Measurements from ENCODE around the gene KRT3. TPM values are rescaled to one million over a fixed set of nuclear protein-coding genes. Genes with fewer than 3 reads are reported as not detected.

Gene KRT3
- total and polyA plus RNA-seq, 2 donors (not counting 1 experiment from before 2014, with no cell fraction given): not detected

GRCh38 chr12:52813203-52813819 is 17.4 kb upstream of the KRT3 start:
- no peaks in the 10 kb centered on the region for H4K20me1 ChIP-seq (ENCODE audit: control insufficient read depth, insufficient read depth, low read length, poor library complexity, severe bottlenecking)
- ATAC-seq (ENCODE audit: low read depth): no peak
- H3K79me2 ChIP-seq (ENCODE audit: control insufficient read depth, insufficient read depth, low read length): no peaks in the 10 kb centered on the region
- no peak overlapping the region for H2AFZ ChIP-seq (ENCODE audit: insufficient read depth, low read depth, low read length, poor library complexity, severe bottlenecking)
- no peaks in the 10 kb centered on the region for H3K9me3 ChIP-seq (ENCODE audit: control extremely low read depth in 1 of 3, control insufficient read depth in 2 of 3, insufficient read depth in 1 of 3, low read length in 2 of 3)
- no peaks in the 10 kb centered on the region for H3K9me3 Mint-ChIP-seq (ENCODE audit: insufficient read depth)
- H3K4me3 Mint-ChIP-seq: no peak overlapping the region
- no peaks in the 10 kb centered on the region for H3K27me3 ChIP-seq (replicated peaks in 1 of 4; ENCODE audit: control extremely low read depth in 1 of 4, control insufficient read depth in 3 of 4, insufficient read depth in 4 of 4, low read length in 3 of 4)
- no peaks in the 10 kb centered on the region for H3K4me1 Mint-ChIP-seq
- intact Hi-C loops (cut with micrococcal nuclease): no loop called here
- ChIA-PET POLR2A (no interaction called here), CTCF (no interaction called here)
- 91% methylated on average over 6 of the region's 10 CpGs for WGBS (ENCODE audit: insufficient coverage)
- no peak overlapping the region for H3K4me3 ChIP-seq (ENCODE audit: control extremely low read depth in 1 of 5, extremely low read depth in 1 of 5, insufficient read depth in 1 of 5, low read depth in 2 of 5, low read length in 4 of 5)
- H3K27ac Mint-ChIP-seq: no peak overlapping the region
- no peaks in the 10 kb centered on the region for H3K36me3 ChIP-seq (replicated peaks in 1 of 2; ENCODE audit: control extremely low read depth in 1 of 2, control insufficient read depth in 1 of 2, extremely low read depth in 1 of 2, insufficient read depth in 2 of 2, low read length in 1 of 2)
- H3K9ac ChIP-seq (ENCODE audit: low read length): no peak overlapping the region
- no peaks in the 10 kb centered on the region for H3K4me1 ChIP-seq (ENCODE audit: control insufficient read depth in 2 of 2, insufficient read depth in 2 of 2, low read length in 2 of 2)
- DNase-seq: no peak
- no peak overlapping the region for H3K4me2 ChIP-seq (replicated peaks; ENCODE audit: low read depth, low read length, poor library complexity, severe bottlenecking)
- no peak for TF ChIP-seq EZH2 (IDR thresholded peaks at IDR 0.05; ENCODE audit: borderline replicate concordance, insufficient read depth, low read depth, low read length, poor library complexity, severe bottlenecking)
- no peak for TF ChIP-seq CTCF (IDR thresholded peaks at IDR 0.05)
- H3K27ac ChIP-seq (ENCODE audit: low read length in 2 of 2): no peak overlapping the region
- H3K27me3 Mint-ChIP-seq: peaks cover 23% of the 10 kb centered on the region

DNA sequence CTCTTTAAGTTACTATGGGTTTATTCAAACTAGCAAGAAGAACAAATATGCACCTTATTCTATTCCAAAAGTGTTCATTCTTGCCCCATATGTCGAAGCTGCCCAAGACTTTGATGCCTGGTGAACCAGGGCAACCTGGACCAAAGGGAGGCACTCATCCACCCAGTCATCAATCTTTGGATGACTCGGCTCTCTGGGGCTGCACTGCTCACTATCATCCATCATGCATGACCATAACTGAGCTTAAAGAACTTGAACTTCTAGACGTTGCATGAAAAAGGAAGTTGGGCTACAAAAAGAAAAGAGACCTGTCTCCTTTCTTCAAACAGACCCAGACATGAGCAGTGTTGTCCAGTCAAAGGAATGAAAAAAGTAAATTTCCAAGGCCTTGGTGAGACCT is 16.8 kb upstream of the KRT3 start:
- Histone ChIP-seq H3K79me2 (ENCODE audit: control insufficient read depth, insufficient read depth, low read length) (no peaks in the 10 kb centered on the region), H3K9ac (ENCODE audit: low read length) (no peak overlapping the region), H3K27me3 (replicated peaks in 1 of 4; ENCODE audit: control extremely low read depth in 1 of 4, control insufficient read depth in 3 of 4, insufficient read depth in 4 of 4, low read length in 3 of 4) (no peaks in the 10 kb centered on the region), H4K20me1 (ENCODE audit: control insufficient read depth, insufficient read depth, low read length, poor library complexity, severe bottlenecking) (no peaks in the 10 kb centered on the region), H3K4me2 (replicated peaks; ENCODE audit: low read depth, low read length, poor library complexity, severe bottlenecking) (no peak overlapping the region), H3K27ac (ENCODE audit: low read length in 2 of 2) (no peak overlapping the region), H3K4me3 (ENCODE audit: control extremely low read depth in 1 of 5, extremely low read depth in 1 of 5, insufficient read depth in 1 of 5, low read depth in 2 of 5, low read length in 4 of 5) (no peak overlapping the region), H3K36me3 (replicated peaks in 1 of 2; ENCODE audit: control extremely low read depth in 1 of 2, control insufficient read depth in 1 of 2, extremely low read depth in 1 of 2, insufficient read depth in 2 of 2, low read length in 1 of 2) (no peaks in the 10 kb centered on the region), H3K4me1 (ENCODE audit: control insufficient read depth in 2 of 2, insufficient read depth in 2 of 2, low read length in 2 of 2) (no peaks in the 10 kb centered on the region), H2AFZ (ENCODE audit: insufficient read depth, low read depth, low read length, poor library complexity, severe bottlenecking) (no peak overlapping the region), H3K9me3 (ENCODE audit: control extremely low read depth in 1 of 3, control insufficient read depth in 2 of 3, insufficient read depth in 1 of 3, low read length in 2 of 3) (no peaks in the 10 kb centered on the region)
- H3K4me3 Mint-ChIP-seq: no peak overlapping the region
- no peak overlapping the region for H3K27ac Mint-ChIP-seq
- H3K27me3 Mint-ChIP-seq: peaks cover 20% of the 10 kb centered on the region
- no peak for ATAC-seq (ENCODE audit: low read depth)
- no peaks in the 10 kb centered on the region for H3K4me1 Mint-ChIP-seq
- H3K9me3 Mint-ChIP-seq (ENCODE audit: insufficient read depth): no peaks in the 10 kb centered on the region
- no peak for TF ChIP-seq EZH2 (IDR thresholded peaks at IDR 0.05; ENCODE audit: borderline replicate concordance, insufficient read depth, low read depth, low read length, poor library complexity, severe bottlenecking)
- no peak for TF ChIP-seq CTCF (IDR thresholded peaks at IDR 0.05)
- CTCF ChIA-PET: no interaction called here
- intact Hi-C loops (cut with micrococcal nuclease): no loop called here
- 92% methylated on average over 1 of the region's 3 CpGs for WGBS (ENCODE audit: insufficient coverage)
- POLR2A ChIA-PET: no interaction called here
- no peak for DNase-seq
